ENCODE measurements around the gene KLK13.

Gene KLK13

DNA sequence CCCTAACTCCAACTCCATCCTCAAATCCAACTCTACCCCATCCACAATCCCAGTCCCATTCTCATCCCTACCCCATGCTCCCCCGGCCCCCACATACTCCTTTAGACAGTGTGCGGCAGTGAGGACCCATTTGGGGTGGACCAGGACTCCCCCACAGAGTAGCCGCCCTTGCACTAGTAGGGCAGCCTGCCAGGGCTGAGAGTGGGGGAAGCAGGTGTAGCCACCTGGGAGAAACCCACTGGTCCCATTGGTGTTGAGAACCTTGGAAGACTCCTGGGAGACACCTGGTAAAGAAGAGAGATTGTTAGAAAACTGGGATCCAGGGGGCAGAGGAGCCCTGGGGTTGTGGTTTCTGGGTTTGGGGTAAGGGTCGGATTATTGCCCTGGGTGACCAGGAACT, 4.6 kb downstream of the KLK13 start:
- no peak for DNase-seq

DNA sequence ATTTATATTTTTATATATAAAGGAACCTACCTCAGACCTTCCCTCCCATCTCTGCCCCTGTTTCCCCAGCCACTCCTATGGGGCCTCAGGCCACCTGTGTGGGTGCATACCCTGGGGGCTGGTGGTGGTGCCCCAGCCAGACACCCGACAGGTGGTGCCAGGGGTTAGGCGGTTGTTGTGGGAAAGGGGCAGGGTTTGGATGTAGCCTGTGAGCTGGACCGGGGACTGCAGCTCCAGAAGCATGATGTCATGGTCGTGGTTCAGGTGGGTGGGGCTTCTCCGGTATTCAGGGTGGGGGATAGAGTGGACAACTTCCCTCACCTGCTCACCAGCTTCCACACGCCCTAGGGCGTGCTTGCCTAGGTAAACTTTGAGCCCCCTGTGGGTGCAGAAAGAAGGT, 5.2 kb downstream of the KLK13 start:
- no peak for DNase-seq

DNA sequence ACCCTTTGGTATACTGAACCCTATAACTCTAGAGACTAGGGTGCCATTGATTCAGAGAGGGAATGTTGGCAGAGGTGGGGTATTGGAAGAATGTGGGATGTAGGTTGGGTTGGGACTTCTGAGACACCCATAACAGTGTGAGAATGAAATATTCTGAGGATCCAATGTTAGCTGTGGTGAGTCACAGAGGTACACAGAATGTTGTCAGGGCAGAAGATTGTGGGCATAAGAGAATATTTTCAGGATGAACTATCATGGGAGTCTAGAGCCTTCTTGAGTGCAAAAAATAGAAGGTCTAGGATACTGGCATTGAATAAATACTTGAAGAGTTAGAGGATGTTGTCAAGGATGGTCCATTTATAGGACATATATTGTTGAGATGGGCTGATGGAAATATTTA, 9.0 kb downstream of the KLK13 start:
- no peak for DNase-seq

DNA sequence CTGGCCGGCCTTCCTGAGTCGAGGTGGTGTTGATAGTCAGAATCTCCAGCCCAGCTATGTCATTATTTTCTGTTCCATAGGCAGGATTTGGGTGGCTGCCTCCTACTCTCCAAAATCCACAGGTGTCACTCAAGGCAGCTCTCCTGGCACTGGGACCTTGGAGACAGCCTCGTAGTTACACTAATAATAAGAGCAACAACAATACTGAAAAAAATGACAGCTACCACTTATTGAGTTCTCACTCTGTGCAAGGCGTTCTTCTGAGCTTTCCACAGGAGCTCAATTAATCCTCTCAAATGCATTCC, 17.9 kb downstream of the KLK13 start:
- DNase-seq, result no peak

DNA sequence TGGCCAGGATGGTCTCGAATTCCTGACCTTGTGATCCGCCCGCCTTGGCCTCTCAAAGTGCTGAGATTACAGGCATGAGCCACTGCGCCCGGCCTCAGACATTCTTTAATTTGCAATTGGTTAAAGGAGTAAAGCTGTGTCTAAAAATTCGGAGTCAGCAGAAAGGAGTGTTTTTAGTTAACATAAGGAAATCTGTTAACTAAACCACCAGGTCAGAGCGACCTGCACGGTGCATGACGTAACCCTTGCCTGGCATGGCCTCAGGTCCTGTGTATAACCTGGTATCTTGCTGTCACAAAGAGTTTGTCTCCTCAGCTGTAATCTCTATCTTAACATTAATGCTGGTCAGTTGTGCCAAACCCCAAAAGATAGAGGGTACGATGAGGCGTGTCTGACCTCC, 20.6 kb downstream of the KLK13 start:
- DNase-seq, result no peak

DNA sequence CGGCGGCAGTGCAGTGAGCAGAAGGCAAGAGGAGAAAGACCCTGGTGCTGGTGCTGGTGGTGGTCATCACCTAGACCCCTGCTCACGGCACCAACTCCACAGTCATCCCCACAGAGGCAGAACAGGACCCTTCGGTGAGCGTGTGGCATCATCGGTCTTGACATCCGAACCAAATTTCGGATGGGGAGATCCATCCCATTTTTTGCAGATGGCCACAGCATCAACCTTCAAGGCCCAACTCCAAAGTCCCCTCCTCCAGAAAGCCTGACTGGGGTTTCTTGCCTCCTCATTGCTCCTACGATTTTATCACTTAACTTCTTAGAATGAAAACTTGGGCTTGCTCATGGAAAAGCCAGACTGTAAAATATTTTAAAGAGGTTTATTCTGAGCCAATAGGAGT, 21.4 kb downstream of the KLK13 start:
- DNase-seq, result no peak

DNA sequence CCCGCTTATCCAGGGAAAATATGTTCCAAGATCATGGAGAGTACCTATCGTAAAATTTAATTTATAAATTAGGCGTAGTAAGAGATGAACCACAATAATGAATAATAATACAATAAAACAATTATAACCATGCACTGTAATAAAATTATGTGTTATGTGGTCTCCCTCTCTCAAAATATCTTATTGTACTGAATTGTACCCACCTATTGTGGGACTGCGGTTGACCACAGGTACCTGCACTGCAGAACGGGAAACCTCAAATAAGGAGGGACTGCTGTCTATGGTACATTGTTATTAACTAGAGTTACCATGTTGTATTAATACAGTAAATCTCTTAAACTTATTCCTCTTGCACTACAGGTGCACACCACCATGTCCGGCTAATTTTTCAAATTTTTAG, 24.7 kb downstream of the KLK13 start:
- no peak for DNase-seq

DNA sequence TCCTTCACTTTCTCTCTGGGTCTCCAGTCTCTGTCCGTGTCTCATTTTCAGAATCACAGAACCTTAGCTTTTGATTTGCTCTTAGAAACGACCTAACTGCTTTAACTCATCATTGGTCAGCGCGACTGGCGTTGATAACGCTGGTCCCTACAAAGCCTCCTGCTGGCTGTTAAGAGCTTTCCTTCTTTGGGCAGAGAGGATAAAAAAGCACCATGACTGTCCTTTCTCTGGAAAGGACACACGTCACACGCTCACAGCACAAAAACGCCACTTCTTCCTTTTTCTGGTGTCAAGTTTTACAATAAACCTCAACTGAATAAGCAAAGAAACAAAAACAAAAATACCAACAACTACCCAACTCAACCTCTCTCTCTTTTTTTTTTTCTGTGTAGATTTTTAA, 28.4 kb downstream of the KLK13 start:
- DNase-seq, result no peak

DNA sequence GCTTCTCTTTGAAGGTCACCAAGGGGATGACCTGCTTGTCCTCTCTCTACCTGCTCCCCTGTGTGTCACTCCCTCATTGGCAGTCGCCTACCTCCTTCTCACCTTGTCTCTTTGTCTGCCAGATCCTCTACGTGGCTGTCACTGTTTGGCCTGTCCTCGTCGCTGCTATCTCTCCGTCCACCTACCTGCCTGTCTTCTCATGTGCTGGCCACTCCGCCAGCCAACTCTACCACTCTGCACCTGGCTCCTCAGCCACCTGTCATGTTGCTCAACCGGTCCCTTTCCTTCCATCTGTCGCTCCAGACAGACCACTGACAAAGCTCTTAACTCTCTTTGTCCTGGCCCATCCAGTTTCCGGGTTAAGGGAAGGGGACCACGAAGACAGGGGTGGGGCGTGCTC, 30.2 kb downstream of the KLK13 start, which contains the start of gene KLK12:
Gene KLK12, minus strand, starts transcription at position 299 of the 400 bp plus-strand sequence. CDS start 381 bp downstream, outside the sequence.
- no peak for DNase-seq

DNA sequence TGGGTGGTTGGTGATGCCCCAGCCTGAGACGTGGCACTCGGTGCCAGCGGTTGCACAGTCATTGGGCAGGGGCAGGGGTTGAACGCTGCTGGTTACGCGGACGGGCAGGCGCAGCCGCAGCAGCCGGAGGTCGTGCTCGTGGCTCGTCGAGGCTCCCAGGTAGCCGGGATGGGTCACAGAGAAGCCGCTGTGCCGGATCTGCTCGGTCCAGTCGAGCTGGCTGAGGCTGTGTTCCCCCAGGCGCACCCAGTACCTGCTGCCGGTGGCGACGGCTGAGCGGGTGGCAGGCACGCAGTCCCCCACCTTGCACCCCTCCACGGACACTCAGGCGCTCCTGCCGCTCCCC, 33.0 kb downstream of the KLK13 start:
- no peak for DNase-seq

DNA sequence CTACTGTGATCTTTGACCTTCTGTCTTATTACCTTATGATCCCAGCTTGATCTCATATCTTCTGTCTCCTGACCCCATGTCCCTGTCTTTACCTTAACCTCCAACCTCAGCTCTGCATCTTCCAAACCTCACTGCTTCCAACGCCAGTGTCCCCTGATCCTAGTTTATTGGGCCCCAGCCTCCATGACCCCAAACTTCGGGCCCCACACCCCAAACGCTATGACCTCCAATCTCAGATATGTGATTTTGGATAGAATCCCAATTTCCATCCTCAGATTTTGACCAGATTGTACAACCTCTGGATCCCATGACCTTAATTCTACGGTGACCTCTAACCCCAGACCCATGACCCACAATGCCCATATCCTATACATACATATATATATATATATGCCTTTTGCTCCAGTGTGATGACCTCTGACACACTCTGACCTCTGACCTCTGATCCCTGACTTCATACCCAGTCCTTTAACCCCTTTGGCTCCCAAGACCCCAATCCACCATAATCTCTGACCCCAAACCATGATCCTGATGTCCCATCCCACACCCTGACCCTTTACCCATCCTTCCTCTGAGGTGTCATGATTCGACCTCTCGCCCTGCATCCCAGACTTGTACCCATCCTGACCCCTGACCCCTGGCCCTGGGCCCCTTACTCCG, 33.5 kb downstream of the KLK13 start:
- no peak for DNase-seq

DNA sequence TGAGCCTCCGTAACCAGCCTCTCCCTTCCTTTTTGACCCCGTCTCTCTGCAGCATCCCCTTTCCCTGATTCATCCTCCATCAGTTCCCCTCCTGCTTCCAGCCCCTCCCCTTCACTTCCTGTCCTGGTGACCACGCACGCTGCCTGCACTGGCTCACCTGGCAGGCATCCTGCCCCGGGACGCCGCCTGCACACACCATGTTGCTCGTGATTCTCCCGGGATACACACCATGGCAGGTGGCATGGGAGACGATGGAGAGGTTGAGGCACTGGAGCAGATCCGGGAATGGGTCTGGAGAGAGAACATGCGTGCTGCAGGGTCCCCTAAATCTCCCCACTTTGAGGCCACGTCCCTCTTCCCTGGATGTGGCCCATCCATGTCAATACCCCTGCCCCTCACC, 34.3 kb downstream of the KLK13 start:
- DNase-seq, result no peak

DNA sequence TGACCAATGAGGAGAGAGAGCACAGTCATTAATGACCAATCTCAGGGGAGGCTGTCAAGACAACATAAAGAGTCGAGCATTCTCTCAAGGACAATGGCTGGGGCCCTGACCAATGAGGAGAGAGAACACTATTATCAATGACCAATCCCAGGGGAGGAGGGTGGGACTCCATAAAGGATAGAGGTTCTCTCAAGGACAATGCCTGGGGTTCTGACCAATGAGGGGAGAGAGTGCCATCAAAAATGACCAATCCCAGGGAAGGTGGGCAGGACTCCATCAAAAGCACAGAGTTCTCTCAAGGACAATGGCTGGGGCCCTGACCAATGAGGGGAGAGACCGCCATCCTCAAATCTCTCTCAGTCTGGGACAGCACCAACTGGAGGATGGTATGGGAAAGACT, 35.2 kb downstream of the KLK13 start:
- no peak for DNase-seq

DNA sequence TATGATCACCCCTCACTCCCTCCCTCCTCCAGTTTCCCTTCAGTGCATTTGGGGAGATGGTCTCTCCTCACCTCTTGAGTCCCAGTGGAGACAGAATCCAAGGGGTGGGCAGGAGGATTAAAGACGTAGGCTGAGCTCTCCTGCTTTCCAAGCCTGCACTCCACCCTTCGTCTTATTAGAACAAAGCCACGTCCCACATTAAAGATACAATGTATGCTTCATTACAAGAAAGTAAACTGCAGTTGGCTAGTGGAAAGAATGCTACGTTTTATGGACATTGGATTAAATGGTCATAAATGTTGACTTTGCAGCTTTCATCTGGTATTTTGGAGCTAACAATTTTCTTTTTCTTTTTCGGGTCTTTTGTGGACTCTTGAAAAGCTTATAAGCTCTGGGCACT, 37.0 kb downstream of the KLK13 start:
- no peak for DNase-seq

DNA sequence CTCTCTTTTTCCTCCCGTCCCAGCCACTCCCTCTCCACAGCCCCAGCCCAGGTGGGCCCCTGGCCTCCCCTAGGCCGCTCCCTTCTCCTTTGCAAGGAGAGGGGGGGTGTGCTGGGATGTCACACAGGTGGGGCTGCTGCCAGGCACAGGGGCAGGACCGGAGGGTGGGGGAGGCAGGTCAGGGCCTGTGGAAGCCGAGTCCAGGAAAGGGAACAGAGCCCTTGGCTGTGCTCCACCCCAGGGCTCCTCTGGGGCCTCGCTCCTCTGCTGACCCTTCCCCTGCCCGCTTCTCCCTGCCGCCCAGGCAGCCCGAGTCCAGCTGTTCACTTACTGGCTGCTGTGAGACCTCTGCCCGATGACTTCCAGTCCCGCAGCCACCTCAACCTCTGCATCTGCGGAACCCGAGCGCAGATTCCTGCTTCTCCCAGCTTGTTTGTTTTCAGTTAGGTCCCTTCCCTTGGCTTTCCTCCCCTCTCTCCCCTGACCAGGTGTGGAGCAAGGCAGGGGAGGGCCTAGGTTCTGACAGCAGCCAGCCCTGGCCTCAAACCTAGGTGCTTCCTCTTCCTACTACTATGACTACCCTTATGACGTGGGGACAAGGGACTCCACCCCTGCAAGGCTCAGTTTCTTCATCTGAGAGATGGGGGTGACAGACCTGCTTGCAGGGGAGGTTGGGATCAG, 37.6 kb downstream of the KLK13 start:
- no peak for DNase-seq

DNA sequence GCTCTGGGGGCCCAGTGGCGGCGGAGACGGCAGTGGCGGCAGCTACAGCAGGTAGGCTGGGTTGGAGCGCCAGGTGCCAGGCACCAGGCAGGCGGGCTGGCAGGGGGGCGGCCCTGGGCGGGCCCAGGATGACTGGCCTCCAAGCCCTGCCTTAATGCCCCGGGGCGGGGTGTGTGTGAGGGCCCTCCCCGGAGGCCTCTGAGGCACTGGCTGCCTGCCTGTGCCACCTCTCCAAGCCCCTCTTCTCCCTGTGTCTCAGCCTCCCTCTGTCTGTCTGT, 38.4 kb downstream of the KLK13 start, which contains the start of gene KLK11:
Gene KLK11, minus strand, starts transcription at position 63 of the 278 bp plus-strand sequence. CDS start 985 bp downstream, outside the sequence.
- peak; percentile 50 for DNase-seq

DNA sequence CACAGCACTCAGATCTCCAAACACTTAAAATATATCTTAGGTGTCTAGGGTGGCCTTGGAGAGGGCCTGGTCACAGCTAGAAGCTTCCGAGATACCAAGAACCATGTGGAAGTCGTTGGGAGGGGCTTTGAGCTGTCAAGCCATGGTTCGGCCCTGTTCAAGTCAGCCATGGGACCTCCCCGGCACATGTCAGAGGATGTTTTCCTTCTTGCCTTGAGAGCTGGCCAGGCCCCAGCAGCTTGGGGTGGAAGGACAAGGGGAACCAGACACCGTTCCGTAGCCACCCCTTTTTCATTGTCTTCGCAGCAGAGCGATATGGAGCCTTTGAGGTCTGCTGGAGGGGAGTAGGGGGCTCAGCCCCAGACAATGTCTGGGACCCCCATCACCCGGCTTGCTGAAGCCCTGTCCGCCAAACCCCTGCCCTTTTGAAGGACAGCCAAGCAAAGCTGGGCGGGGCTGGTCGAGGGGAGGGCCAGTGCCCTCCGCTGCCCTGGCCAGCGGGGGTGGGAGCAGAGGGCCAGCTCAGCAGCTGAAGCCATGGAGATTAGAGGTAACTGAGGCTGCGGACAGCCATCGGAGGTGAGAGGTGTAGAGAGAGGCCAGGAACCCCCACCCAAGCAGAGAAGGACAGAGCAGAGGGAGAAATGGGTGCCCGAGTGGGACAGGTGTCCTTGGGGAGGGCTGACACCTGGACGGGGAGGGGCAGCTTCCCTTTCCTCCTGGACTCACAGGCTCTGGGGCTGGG, 38.9 kb downstream of the KLK13 start:
- no peak for DNase-seq

DNA sequence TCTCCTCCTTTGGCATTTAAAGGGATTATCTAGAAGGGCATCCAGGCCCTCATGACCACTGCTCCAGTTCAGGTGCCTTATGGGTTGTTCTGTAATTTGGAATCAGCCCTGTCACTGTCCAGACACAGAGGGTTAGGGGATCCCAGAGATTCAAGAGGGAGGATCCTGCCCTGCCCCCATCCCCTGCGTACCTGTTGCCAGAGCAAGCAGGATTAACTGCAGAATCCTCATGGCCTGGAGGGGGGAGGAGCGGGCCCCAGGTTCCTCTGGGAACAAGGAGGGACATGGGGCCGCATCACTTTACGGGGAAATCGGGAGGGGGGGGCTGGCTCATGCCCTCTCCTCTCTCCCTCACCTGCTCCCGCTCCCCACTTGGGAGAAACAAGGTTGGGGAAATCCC, 39.5 kb downstream of the KLK13 start:
- no peak for DNase-seq

DNA sequence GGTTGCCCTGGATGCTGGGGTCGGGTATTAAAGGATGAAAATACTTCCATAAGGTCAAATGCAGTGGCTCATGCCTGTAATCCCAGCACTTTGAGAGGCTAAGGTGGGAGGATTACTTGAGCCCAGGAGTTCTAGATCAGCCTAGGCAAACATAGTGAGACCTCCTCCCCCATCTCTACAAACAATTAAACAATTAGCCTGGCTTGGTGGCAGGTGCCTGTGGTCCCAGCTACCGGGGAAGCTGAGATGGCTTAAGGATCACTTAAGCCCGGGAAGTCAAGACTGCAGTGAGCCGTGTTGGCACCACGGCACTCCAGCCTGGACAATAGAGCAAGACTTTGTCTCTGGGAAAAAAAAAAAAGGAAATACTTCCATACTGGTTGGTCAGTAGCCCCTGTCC, 40.0 kb downstream of the KLK13 start:
- DNase-seq, result peak; percentile 33

DNA sequence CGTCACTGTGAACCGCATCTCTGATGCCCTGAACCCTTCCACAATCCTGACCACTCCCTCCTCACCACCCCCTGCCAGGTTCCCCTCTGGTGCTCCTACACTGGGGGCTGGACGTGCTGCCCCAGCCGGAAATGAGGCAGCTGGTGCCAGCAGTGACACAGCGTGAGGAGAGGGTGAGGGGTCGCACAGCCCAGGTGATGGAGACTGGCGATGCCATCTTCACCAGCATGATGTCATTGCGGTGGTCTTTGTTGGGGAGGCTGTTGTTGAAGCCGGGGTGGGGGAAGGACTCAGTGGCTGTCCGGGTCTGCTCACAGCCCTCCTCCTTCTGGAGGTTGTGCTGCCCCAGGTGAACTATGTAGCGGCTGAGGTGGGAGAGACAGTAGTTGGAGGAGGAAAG, 40.9 kb downstream of the KLK13 start:
- DNase-seq, result no peak

DNA sequence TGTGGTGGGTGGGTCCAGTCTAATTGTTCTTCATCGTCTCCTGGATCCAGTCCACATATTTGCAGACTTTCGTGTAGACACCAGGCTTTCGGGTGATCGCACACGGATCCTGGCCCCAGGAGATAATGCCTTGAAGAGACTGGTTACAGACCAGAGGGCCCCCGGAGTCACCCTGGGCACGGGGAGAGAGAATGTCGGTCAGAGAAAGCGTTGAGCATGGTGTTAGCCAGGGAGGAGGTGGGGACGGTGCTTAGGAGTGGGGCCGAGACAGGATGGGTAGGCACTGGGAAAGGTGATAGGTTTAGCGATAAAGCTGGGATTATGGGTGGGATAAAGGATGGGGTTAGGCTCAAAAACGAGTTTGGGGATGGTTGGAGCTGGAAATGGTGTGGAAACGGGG, 42.4 kb downstream of the KLK13 start:
- DNase-seq, result no peak

DNA sequence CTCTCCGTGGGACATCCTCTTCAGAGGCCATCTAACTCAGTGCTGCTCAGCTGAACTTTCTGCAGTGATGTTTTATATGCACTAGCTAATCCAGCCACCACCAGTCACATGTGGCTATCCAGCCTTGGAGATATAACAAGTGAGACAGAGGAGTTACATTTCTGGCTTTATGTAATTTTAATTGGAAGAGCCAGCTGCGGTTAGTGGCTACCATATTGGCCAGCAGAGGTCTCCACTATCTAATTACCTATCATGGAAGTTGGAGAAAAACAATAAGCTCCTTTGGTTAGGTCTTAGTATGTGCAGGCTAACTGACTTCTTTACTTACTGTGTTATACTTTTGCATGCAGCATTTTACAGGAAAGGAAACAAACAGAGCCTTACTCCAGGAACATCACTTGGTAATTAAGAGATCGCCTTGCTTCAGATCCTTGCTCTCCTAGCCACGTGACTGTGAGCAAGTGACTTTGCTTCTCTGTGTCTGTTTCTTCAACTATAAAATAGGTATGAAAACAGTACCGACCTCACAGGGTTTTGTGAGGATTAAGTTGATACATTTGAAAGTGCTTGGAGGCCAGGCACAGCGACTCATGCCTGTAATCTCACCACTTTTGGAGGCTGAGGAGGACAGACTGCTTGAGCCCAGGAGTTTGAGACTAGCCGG, 43.8 kb downstream of the KLK13 start:
- DNase-seq, result peak; percentile 64

DNA sequence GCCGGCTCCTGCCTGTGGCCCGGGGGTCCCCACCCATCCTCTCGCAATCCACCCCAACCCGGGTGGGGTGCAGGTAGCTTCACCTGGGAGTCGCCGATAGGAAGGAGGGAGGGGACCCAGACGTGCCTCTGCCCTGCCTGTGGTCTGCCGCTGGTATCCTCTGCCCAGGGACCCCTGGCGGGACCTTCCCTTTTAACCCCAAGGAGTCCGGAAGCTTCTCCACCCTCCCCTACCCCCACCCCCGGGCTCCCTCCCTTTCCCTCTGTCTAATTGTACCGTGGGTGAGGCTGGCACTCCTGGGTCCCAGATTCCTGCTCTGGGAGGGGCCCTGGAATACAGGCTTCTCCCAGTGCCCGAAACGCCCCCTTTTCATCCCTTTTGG, 45.4 kb downstream of the KLK13 start, which contains the start of gene KLK10:
Gene KLK10, minus strand, starts transcription at position 166 of the 382 bp plus-strand sequence. CDS start 579 bp downstream, outside the sequence.
- DNase-seq, result no peak
